NCI-H2081 (cell line): ENCODE results near the gene SRD5A3.

ENCODE experiments used
- DNase-seq, 2 experiments: peaks; one replicate each; lab custom pipeline; 2025; lab: John Stamatoyannopoulos, UW

SRD5A3 gene

DNA sequence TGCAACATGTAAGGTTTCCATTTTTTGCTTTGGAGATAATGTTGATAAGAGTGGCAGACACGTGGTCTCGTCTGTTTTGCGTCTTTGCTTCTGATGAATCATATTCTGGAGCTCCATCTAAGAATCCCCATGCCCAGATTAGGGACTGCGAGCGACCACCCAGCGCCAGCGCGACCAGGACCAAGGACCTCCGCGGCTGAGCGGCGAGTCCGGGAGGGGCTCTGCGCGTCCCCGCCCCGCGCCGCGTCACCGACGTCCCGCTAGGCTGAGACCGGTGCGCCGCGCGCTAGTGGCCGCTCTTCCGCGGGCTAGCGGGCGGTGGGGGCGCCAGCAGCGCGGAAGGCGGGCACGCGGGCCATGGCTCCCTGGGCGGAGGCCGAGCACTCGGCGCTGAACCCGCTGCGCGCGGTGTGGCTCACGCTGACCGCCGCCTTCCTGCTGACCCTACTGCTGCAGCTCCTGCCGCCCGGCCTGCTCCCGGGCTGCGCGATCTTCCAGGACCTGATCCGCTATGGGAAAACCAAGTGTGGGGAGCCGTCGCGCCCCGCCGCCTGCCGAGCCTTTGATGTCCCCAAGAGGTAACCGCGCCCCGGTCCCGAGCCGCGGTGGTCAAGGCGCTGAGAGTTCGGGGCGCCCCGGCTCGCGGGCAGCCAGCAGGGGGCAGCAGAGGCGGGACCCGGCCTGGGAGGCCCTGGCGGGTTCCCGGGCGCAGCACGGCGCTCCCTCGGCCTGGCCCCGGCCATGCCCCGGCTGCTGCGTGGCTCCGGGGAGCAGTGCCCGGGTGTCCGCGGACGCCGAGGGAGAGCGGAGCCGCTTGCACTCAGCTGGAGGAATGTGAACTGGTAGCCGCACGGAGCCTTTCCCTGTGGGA is at the start of gene SRD5A3:
TSS of gene SRD5A3 (plus strand) at position 263 of the 871 bp plus-strand sequence. CDS start at position 358, 95 bp downstream.
- peak; percentile 71 to 87 for DNase-seq

DNA sequence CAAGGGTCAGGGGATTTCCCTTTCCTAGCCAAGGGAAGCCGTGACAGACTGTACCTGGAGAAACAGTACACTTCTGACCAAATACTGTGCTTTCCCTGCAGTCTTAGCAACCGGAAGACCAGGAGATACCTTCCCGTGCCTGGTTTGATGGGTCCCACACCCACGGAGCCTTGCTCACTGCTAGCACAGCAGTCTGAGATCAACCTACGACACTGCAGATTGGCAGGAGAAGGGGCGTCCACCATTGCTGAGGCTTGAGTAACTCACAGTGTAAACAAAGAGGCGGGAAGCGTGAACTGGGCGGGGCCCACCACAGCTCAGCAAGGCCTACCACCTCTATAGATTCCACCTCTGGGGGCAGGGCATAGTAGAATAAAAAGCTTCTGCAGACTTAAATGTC is 48.7 kb upstream of the SRD5A3 start:
- DNase-seq, result no peak

- DNase-seq, result no peak
Observed at GRCh38 chr4:55303760-55304165, 42.3 kb upstream of the SRD5A3 start.

DNA sequence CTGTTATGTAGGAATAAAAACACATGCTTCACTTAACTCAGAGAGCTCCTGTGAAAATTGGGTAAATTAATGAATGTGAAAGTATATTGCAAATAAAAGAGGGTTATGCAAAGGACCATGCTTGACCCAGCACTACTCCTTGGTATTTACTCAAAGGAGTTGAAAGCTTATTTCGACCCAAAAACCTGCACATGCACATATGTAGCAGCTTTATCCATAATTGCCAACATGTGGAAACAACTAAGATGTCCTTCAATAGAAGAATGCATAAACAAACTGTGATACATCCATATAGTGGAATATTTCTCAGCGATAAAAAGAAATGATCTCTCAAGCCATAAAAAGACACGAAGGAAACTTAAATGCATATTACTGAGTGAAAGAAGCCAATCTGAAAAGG is 41.7 kb upstream of the SRD5A3 start:
- DNase-seq, result no peak

DNA sequence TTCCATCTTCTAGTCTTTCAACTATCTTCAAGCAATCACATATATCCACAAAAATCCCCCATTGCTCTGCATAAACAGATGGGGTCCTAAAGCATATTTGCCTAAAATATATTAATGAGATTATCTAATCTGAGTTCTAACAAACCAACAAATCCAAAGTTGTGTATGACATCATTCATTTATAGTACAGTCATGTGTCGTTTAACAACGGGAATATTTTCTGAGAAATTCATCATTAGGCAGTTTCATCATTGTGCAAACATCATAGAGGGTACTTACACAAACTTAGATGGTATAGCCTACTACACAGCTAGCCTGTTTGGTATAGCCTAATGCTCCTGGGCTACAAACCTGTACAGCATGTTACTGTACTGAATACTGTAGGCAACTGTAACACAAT is 38.0 kb upstream of the SRD5A3 start:
- DNase-seq, result no peak

GRCh38 chr4:55311792-55312488 is 34.1 kb upstream of the SRD5A3 start:
- DNase-seq, result no peak

DNA sequence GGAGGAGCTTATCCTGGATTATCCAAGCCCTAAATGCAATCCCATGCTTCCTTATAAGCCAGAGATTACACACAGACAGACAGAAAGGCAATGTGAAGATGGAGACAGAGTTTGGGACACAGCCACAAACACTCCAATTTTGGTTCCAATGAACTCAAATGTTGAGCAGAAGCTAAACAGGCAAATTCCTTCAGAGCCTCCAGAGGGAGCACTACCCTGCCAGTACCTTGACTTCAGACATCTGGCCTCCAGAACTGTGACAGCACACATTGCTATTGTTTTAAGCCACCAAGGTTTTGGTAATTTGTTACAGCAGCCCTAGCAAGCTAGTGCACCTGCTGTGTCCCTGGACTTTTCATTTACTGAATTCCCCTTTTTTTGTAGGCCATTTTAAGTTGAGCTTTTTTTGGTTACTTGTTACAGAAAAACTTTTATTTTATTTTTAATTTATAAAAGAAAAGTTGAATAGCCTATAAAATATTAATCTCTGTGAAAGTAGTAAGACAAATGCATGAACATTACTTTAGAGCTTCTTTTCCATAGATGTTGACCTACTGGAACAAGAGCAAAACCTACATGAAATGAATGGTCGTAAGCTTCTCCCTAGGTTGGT is 33.4 kb upstream of the SRD5A3 start:
- DNase-seq, result peak; percentile 3 to 19

DNA sequence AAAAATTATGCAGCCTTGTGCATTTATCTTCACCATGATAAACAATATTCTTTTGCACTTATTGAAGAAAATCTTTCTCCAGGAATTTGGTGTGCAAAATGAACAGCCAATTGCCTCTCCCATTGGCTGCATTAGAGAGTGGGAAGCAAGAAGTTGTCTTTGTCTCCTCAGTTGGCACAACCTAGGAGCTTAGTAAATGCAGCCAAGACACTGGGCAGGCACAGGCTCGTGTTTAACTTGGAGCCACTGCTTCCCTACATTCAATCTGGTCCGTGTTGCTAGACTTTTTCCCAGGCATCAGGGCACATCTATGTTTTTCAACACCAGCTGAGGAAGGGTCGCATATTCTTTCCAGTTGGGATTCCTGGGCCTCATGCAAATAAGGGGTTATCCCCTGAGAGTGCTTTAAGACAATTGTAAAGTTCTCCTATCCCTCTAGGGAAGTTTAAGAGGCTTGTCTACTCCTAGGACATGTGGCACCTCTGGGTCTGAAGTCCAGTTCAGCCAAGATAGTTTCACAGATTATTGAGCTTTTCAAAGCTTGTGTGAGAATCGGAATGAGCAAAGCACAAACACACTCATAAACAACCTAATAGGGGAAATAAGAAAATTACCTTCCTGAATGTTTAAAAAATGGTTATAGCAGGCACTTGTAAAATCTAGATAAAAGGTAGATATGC is 31.8 kb upstream of the SRD5A3 start:
- DNase-seq, result no peak

GRCh38 chr4:55318175-55319129 is 27.6 kb upstream of the SRD5A3 start:
- no peak for DNase-seq

DNA sequence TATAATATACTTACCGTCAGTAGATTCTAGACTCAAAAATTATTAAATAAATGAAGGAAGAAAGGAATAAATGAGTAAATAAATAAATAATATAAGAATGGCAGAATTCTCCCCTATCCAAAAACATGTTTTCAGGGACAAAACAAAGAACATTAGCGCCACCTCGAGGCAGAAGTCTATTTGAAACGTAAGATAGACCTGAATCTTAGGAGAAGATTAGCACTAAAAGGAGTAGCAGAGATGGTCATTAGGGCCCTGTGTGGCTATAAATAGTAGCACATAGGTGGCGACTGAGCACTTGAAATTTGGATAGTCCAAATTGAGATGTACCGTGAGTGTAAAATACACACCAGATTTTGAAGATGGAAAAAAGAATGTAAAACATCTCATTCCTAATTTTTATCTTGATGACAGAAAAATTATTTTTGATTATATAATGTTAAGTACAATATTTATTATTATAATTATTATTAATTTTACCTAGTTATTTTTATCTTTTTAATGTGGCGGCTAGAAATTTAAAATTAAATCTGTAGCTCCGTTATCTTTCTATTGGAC is 24.3 kb upstream of the SRD5A3 start:
- peak; percentile 65 to 74 for DNase-seq

- DNase-seq, result no peak
Observed at GRCh38 chr4:55323375-55323774, 22.7 kb upstream of the SRD5A3 start.

DNA sequence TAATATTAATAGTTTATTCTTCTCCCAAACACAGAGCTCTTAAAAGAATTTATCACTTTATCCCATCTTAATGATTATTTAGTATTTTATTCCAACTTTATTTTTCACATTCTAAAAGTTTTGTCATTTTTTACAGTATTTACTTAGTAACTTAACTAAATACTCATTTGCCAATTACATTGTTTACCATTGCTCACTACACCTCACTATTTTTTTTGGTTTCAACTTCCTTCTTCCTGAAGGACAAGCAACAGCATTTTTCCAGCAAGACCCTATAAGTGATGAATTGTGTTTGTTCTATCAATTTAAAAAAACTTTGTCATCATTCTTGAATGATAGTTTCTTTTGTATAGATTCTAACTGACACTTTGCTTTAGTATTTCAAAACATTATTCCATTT is 19.4 kb upstream of the SRD5A3 start:
- DNase-seq, result no peak

DNA sequence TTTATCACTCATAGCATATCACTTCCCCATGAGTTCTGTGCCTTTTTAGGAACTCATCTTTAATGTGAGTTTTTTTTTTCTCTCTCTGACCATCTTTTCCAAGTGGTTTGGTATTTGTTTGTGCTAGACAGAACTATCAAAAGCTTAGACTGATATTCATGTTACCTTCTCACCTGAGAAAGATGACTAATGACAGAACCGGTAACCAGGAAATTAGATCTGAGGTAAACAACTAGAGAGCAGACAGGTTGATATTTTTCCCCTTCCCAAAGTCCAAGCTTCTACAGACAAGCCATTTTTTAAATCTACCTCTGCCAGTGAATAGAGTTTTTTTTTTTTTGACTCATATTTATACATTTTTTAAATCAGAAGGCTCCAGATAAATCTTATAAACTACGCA is 17.0 kb upstream of the SRD5A3 start:
- no peak for DNase-seq

- no peak for DNase-seq
Observed at GRCh38 chr4:55330241-55330640, 15.8 kb upstream of the SRD5A3 start.

DNA sequence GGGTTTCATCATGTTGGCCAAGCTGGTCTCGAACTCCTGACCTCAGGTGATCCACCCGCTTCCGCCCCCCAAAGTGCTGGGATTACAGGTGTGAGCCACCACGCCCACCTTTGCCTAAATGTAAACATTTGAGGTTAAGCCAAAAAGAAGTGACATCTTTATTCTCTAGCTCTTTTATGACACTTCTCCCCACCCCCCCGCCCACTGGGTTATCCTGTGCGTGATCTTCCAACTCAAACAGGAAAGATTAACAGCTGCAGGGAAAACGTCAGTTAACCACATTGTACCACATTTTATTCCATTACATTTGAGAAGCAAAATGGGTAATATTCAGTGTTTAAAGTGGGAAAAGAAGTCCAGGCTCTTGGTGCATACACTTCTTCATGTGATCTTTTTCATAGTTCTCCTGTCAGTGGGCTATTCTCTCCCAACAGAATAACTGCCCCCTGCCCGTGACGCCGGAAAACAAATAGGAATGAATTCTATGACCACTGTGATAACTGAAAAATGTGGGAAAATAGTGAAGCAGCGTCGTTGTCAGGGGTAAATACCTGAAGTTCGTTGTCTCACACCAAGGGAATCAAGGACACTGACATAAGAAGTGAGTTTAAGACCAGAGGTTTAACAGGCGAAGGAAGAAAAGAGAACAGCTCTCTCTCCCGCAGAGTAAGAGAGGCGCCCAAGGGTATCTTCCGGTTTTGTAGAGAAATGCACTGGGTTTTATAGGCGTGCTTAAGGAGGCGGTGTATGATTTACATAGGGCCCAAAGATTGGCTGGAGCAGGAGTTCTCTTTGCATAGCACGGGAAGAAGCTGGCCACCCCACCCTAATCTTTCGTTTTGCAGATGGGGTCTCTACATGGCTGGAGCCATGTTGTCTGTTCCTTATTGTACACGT is 9.7 kb upstream of the SRD5A3 start:
- DNase-seq, result no peak

GRCh38 chr4:55337944-55338343 is 8.1 kb upstream of the SRD5A3 start:
- DNase-seq, result no peak

DNA sequence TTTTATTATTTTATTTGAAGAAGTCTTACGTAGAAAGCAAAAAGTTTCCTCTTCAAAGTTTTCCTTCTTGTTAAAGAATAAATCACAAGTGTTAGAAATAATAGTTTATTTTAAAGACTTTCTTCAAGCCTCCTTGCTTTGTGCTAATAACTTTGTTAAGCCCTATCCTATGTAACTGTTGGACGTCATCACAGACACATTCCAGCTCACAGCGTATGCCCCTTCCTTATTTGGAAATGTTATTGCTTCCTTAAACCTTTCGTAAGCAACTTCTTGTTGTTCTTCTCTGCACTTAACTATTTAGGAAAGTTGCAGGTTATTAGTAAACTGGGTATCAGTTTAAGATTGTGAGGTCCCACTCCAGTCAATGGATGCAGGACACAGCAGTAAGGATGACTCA is 7.6 kb upstream of the SRD5A3 start:
- DNase-seq, result no peak

- DNase-seq, result no peak
Observed at GRCh38 chr4:55340266-55340665, 5.8 kb upstream of the SRD5A3 start.

DNA sequence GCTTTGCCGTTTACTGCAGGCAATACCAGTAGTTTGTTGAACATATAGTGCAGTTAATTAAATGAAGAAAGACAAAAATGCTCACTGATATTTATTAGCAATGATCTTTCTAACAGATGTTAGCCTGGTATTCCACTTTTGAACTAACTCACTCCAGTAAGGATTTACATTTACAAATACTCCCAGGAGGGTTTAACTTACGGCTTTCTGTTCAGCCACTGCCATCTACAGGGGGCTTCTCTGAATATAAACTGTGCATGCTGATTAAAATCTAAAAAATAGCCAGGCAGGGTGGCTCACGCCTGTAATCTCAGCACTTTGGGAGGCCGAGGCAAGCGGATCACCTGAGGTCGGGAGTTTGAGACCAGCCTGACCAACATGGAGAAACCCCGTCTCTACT is 2.2 kb upstream of the SRD5A3 start:
- no peak for DNase-seq

DNA sequence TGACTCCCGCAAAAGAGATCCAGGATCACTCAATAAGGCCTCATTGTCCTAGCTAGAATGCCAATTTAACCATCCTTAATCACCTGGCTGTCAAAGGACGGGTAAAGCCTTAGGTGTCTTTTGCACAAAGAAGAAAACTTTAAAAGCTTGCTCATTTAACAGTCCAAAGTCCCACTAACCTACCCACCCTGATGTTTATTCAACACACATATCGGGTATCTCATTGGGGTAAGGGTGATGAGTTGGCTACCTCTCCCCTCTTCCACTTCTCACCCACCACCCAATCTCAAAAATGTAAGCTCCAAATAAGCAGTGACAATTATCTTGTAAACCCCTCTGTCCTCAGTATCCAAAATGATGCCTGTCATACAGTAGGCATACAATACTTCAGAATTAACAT is 988 bp upstream of the SRD5A3 start:
- DNase-seq, result no peak
